ENCODE results near the gene CAMSAP2.
"Not testable (repeated sequence)": the region's sequence is repeated elsewhere in the genome, so short reads cannot be mapped to it uniquely, and the experiment has no call there.

Gene CAMSAP2

DNA sequence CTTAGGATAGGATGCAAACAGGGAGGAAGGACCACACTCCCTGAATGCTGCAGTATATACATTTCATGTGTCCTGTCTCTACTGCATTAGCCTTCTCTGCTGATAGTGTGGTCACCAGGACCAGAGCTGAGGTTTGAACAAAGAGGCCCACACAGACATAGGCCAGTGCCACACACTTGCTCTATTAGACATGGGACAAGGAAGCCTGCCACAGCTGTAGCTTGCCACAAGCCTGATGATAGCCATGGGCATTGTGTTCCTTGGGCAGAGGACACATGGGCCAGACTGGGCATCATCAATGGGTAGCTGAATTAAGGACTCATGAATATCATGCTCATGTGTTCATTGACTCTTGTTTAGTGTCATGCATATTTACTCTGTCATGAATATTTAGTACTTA, 10.4 kb downstream of the CAMSAP2 start:
- TF ChIP-seq, protein P1, sequence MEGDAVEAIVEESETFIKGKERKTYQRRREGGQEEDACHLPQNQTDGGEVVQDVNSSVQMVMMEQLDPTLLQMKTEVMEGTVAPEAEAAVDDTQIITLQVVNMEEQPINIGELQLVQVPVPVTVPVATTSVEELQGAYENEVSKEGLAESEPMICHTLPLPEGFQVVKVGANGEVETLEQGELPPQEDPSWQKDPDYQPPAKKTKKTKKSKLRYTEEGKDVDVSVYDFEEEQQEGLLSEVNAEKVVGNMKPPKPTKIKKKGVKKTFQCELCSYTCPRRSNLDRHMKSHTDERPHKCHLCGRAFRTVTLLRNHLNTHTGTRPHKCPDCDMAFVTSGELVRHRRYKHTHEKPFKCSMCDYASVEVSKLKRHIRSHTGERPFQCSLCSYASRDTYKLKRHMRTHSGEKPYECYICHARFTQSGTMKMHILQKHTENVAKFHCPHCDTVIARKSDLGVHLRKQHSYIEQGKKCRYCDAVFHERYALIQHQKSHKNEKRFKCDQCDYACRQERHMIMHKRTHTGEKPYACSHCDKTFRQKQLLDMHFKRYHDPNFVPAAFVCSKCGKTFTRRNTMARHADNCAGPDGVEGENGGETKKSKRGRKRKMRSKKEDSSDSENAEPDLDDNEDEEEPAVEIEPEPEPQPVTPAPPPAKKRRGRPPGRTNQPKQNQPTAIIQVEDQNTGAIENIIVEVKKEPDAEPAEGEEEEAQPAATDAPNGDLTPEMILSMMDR (IDR thresholded peaks at IDR 0.05; ENCODE audit: low read length, missing control alignments) = no peak
- DNase-seq (ENCODE audit: low read depth) = no peak
- H3K4me3 ChIP-seq (replicated peaks; ENCODE audit: low read depth, low read length) = no peak overlapping the region

DNA sequence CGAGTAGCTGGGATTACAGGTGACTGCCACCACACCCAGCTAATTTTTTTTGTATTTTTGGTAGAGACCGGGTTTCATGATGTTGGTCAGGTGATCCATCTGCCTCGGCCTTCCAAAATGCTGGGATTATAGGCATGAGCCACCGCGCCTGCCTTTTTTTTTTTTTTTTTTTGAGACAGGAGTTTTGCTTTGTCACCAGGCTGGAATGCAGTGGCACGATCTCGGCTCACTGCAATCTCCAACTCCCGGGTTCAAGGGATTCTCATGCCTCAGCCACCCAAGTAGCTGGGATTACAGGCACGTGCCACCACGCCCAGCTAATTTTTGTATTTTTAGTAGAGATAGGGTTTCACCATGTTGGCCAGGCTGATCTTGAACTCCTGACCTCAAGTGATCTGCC, 12.1 kb downstream of the CAMSAP2 start:
- H3K4me3 ChIP-seq (replicated peaks; ENCODE audit: low read depth, low read length); DNase-seq (ENCODE audit: low read depth): not testable (repeated sequence)

DNA sequence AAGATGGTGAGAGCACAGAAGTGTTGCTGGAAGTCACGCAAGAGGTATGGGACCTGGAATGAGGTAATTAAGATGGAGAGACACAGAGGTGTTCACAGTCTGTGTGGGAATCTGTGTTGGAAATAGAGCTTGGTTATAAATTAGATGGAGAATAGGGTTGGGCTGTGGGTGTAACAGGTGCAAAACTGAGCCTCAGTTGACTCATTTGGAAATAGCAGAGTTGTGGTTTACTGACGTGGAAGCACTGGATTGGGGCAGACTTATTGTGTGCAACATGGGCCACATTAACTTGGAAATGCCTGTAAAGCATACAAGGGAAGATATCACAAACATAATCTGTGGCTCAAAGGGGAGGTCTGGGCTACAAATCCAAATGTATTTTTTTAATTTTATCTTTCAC, 13.0 kb downstream of the CAMSAP2 start:
- DNase-seq (ENCODE audit: low read depth) = no peak
- H3K4me3 ChIP-seq (replicated peaks; ENCODE audit: low read depth, low read length) = no peak overlapping the region
- TF ChIP-seq, protein P1 (IDR thresholded peaks at IDR 0.05; ENCODE audit: low read length, missing control alignments) = no peak

DNA sequence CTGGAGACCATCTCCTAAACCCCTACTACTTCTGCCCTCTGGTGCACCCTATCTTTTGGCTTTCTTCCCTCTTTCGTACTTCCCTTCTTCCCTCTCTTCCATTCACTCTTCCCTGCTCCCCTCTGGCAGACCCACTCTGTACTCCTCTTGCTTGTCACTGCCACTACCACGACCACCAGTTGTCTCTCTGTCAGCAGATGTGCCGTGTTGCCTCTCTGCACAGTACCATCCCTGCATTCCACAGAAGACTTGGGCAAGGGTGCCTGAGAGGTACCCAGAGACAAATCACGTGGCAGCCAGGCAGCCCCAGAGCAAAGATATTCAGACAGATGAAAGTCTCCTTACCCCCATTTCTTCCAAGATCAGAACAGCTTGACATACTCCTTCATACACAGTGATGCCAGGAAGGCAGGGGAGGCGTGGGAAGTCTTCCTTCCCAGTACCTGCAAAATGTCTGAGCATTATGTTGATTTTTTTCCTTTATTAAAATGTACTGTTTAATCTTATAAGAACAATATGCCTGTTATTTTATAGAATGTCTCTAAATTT, 15.0 kb downstream of the CAMSAP2 start:
- TF ChIP-seq, protein P1 (IDR thresholded peaks at IDR 0.05; ENCODE audit: low read length, missing control alignments) = no peak
- H3K4me3 ChIP-seq (replicated peaks; ENCODE audit: low read depth, low read length) = no peak overlapping the region
- no peak for DNase-seq (ENCODE audit: low read depth)

DNA sequence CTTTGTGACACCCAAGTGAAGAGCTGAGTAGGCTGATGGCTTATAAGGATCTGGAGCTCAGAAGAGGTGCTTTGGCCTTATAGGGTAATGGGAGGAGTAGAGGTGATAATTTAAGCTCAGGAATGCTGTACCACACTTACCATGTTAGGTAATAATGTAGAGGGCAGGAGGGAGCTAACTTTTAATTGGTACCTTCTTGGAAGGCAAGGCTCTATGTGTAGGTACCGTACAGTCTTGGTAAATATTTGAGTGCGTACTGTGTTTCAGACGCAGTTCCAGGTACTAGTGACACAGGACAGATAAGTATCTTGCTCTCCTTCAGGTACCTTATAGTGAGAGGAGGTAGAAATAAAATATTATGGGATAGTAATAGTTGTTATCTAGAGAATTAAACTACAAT, 16.8 kb downstream of the CAMSAP2 start:
- DNase-seq (ENCODE audit: low read depth) = no peak
- TF ChIP-seq, protein P1 (IDR thresholded peaks at IDR 0.05; ENCODE audit: low read length, missing control alignments) = no peak
- H3K4me3 ChIP-seq (replicated peaks; ENCODE audit: low read depth, low read length) = no peak overlapping the region

DNA sequence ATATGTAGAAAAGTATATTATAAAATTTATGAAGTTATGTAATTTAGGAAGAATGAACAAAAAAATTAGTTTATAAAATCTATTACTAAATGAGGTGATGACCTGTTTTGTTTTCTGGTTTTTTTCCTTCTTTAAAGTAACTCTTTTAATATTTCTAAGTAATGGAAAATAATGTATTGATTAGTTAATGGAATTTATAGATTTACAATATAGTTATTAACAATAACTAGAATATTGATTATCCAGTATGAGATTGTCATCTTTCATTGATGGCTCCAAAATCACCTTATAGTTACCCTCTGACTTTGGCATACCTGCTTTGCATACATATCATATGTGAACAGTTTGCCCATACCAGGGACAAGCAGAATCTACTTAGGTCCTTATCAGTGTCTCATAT, 23.4 kb downstream of the CAMSAP2 start:
- TF ChIP-seq, protein P1 (IDR thresholded peaks at IDR 0.05; ENCODE audit: low read length, missing control alignments) = no peak
- DNase-seq (ENCODE audit: low read depth) = no peak
- H3K4me3 ChIP-seq (replicated peaks; ENCODE audit: low read depth, low read length) = no peak overlapping the region

DNA sequence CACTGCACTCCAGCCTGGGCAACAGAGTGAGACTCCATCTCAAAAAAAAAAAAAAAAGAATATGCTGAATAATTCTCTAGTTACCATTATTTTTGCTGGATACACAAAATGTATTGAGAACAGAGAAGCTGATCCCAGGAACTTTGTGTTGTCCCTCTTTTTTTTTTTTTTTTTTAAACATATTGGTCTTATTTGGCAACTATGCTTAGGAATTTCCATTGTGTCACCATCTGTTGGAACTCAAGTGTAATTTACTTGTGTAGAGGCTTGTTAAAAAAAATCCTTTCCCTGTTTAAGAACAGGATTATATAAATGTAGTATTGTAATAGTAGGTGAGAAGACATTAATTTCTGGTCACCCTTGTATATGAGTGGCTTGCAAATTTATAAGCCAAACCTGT, 28.6 kb downstream of the CAMSAP2 start:
- DNase-seq (ENCODE audit: low read depth) = peak; percentile 75
- no peak overlapping the region for H3K4me3 ChIP-seq (replicated peaks; ENCODE audit: low read depth, low read length)
- TF ChIP-seq, protein P1 (IDR thresholded peaks at IDR 0.05; ENCODE audit: low read length, missing control alignments) = no peak
